Measurements from ENCODE around the gene MYH14. TPM values are rescaled to one million over a fixed set of nuclear protein-coding genes. Genes with fewer than 3 reads are reported as not detected.

Gene MYH14
- polyA plus RNA-seq, 1 donor from 2014 or later: not detected

GRCh38 chr19:50257141-50257540 is 53.7 kb downstream of the MYH14 start:
- Histone ChIP-seq H3K36me3 (ENCODE audit: insufficient read depth, low read length) (no peaks in the 10 kb centered on the region), H3K4me3 (ENCODE audit: low read length) (no peak overlapping the region), H3K79me2 (replicated peaks; ENCODE audit: insufficient read depth, low read length) (no peaks in the 10 kb centered on the region), H3K27ac (ENCODE audit: low read length) (no peak overlapping the region), H3K9ac (ENCODE audit: low read length) (no peak overlapping the region), H4K20me1 (ENCODE audit: insufficient read depth) (no peaks in the 10 kb centered on the region), H3F3A (ENCODE audit: insufficient read depth, low read length, poor library complexity, severe bottlenecking) (no peaks in the 10 kb centered on the region), H3K9me2 (ENCODE audit: insufficient read depth, low read length) (no peaks in the 10 kb centered on the region), H2AFZ (ENCODE audit: low read depth, low read length) (no peak overlapping the region), H3K9me3 (ENCODE audit: low read length) (no peaks in the 10 kb centered on the region), H3K4me2 (ENCODE audit: low read length) (no peak overlapping the region), H3K27me3 (ENCODE audit: insufficient read depth, low read depth, low read length) (no peaks in the 10 kb centered on the region)
- TF ChIP-seq CTCF (IDR thresholded peaks at IDR 0.05; ENCODE audit: poor library complexity, severe bottlenecking) (no peak), EP300 (conservative IDR thresholded peaks at IDR 0.05; ENCODE audit: poor library complexity, severe bottlenecking) (no peak), TAF1 (IDR thresholded peaks at IDR 0.05; ENCODE audit: low read depth) (no peak), RAD21 (conservative IDR thresholded peaks at IDR 0.05) (no peak), SMC3 (conservative IDR thresholded peaks at IDR 0.05; ENCODE audit: poor library complexity) (no peak), POLR2AphosphoS5 (IDR thresholded peaks at IDR 0.05) (no peak), EZH2 (IDR thresholded peaks at IDR 0.05; ENCODE audit: borderline replicate concordance, insufficient read depth, low read length, poor library complexity, severe bottlenecking) (no peak), REST (IDR thresholded peaks at IDR 0.05; ENCODE audit: borderline replicate concordance) (no peak), MXI1 (conservative IDR thresholded peaks at IDR 0.05; ENCODE audit: poor library complexity, severe bottlenecking) (no peak)

GRCh38 chr19:50258918-50259372 is 55.5 kb downstream of the MYH14 start:
- H3K27ac ChIP-seq (ENCODE audit: low read length): no peak overlapping the region
- no peaks in the 10 kb centered on the region for H3K27me3 ChIP-seq (ENCODE audit: insufficient read depth, low read depth, low read length)
- TF ChIP-seq POLR2AphosphoS5 (IDR thresholded peaks at IDR 0.05) (no peak), EP300 (conservative IDR thresholded peaks at IDR 0.05; ENCODE audit: poor library complexity, severe bottlenecking) (no peak), REST (IDR thresholded peaks at IDR 0.05; ENCODE audit: borderline replicate concordance) (no peak), RAD21 (conservative IDR thresholded peaks at IDR 0.05) (no peak), TAF1 (IDR thresholded peaks at IDR 0.05; ENCODE audit: low read depth) (no peak), EZH2 (IDR thresholded peaks at IDR 0.05; ENCODE audit: borderline replicate concordance, insufficient read depth, low read length, poor library complexity, severe bottlenecking) (no peak), CTCF (IDR thresholded peaks at IDR 0.05; ENCODE audit: poor library complexity, severe bottlenecking) (no peak), MXI1 (conservative IDR thresholded peaks at IDR 0.05; ENCODE audit: poor library complexity, severe bottlenecking) (no peak), SMC3 (conservative IDR thresholded peaks at IDR 0.05; ENCODE audit: poor library complexity) (no peak)
- no peak overlapping the region for H3K4me3 ChIP-seq (ENCODE audit: low read length)
- no peaks in the 10 kb centered on the region for H3F3A ChIP-seq (ENCODE audit: insufficient read depth, low read length, poor library complexity, severe bottlenecking)
- no peaks in the 10 kb centered on the region for H3K9me3 ChIP-seq (ENCODE audit: low read length)
- no peaks in the 10 kb centered on the region for H3K79me2 ChIP-seq (replicated peaks; ENCODE audit: insufficient read depth, low read length)
- H4K20me1 ChIP-seq (ENCODE audit: insufficient read depth): no peaks in the 10 kb centered on the region
- H2AFZ ChIP-seq (ENCODE audit: low read depth, low read length): no peak overlapping the region
- no peaks in the 10 kb centered on the region for H3K9me2 ChIP-seq (ENCODE audit: insufficient read depth, low read length)
- no peak overlapping the region for H3K4me2 ChIP-seq (ENCODE audit: low read length)
- H3K9ac ChIP-seq (ENCODE audit: low read length): no peak overlapping the region
- no peaks in the 10 kb centered on the region for H3K36me3 ChIP-seq (ENCODE audit: insufficient read depth, low read length)
